ENCODE data around the gene HDHD2. TPM values are rescaled to one million over a fixed set of nuclear protein-coding genes. Genes with fewer than 3 reads are reported as not detected.
A peak's percentile ranks its signal among the peaks of the same experiment; 100 is the strongest.

The HDHD2 gene
- polyA plus RNA-seq, 1 experiment: 10.4 TPM

- ChIA-PET POLR2A (no interaction called here), CTCF (no interaction called here)
- Histone ChIP-seq H3K4me3 (ENCODE audit: low read depth, low read length) (no peak overlapping the region), H3K36me3 (ENCODE audit: control insufficient read depth, insufficient read depth, low read length) (no peaks in the 10 kb centered on the region), H3K27me3 (ENCODE audit: control insufficient read depth, insufficient read depth, low read length) (peaks cover 1% of the 10 kb centered on the region; the same call in 1 of the 2 replicates)
- DNase-seq (ENCODE audit: low read depth): no peak
- no peak for TF ChIP-seq CTCF (IDR thresholded peaks at IDR 0.05; ENCODE audit: insufficient read depth, low read depth, low read length)
Observed at GRCh38 chr18:47180765-47181164, 30.5 kb upstream of the HDHD2 start.

- TF ChIP-seq CTCF (IDR thresholded peaks at IDR 0.05; ENCODE audit: insufficient read depth, low read depth, low read length): no peak
- Histone ChIP-seq H3K27me3 (ENCODE audit: control insufficient read depth, insufficient read depth, low read length) (peaks cover 1% of the 10 kb centered on the region; the same call in 1 of the 2 replicates), H3K36me3 (ENCODE audit: control insufficient read depth, insufficient read depth, low read length) (no peaks in the 10 kb centered on the region), H3K4me3 (ENCODE audit: low read depth, low read length) (no peak overlapping the region)
- no peak for DNase-seq (ENCODE audit: low read depth)
- ChIA-PET CTCF (interaction anchor here (1.3 kb wide), 1 partner anchor 80 kb away, joined by 4 read pairs; no protein-coding TSS in a partner anchor), POLR2A (no interaction called here)
Observed at GRCh38 chr18:47179520-47179919, 29.2 kb upstream of the HDHD2 start.

- Histone ChIP-seq H3K36me3 (ENCODE audit: control insufficient read depth, insufficient read depth, low read length) (no peaks in the 10 kb centered on the region), H3K27me3 (ENCODE audit: control insufficient read depth, insufficient read depth, low read length) (peaks cover 1% of the 10 kb centered on the region; the same call in 1 of the 2 replicates), H3K4me3 (ENCODE audit: low read depth, low read length) (peak within 1 kb of the TSS; percentile 95)
- peak; percentile 21; the same call in 1 of the 2 replicates for TF ChIP-seq CTCF (IDR thresholded peaks at IDR 0.05; ENCODE audit: insufficient read depth, low read depth, low read length)
- ChIA-PET POLR2A (no interaction called here), CTCF (no interaction called here)
- peak; percentile 49 for DNase-seq (ENCODE audit: low read depth)
Observed at GRCh38 chr18:47175898-47176575, 25.7 kb upstream of the HDHD2 start, which contains the start of gene IER3IP1. IER3IP1 (minus strand) TSS chr18:47176364; CDS start chr18:47176277, 87 bp downstream.

GRCh38 chr18:47175283-47175897, 25.1 kb upstream of the HDHD2 start:
- no peak for TF ChIP-seq CTCF (IDR thresholded peaks at IDR 0.05; ENCODE audit: insufficient read depth, low read depth, low read length)
- ChIA-PET POLR2A (no interaction called here), CTCF (interaction anchor here (0.8 to 1.2 kb wide), 2 partner anchors 25 to 63 kb away, joined by 3 read pairs; partner anchors contain the start of gene HDHD2)
- DNase-seq (ENCODE audit: low read depth): no peak
- Histone ChIP-seq H3K36me3 (ENCODE audit: control insufficient read depth, insufficient read depth, low read length) (no peaks in the 10 kb centered on the region), H3K4me3 (ENCODE audit: low read depth, low read length) (peak overlapping the region; percentile 95), H3K27me3 (ENCODE audit: control insufficient read depth, insufficient read depth, low read length) (peaks cover 1% of the 10 kb centered on the region; the same call in 1 of the 2 replicates)

- peak overlapping the region; percentile 95 for H3K4me3 ChIP-seq (ENCODE audit: low read depth, low read length)
- DNase-seq (ENCODE audit: low read depth): no peak
- TF ChIP-seq CTCF (IDR thresholded peaks at IDR 0.05; ENCODE audit: insufficient read depth, low read depth, low read length): no peak
- H3K27me3 ChIP-seq (ENCODE audit: control insufficient read depth, insufficient read depth, low read length): no peaks in the 10 kb centered on the region; the same call in 1 of the 2 replicates
- POLR2A ChIA-PET: no interaction called here
- CTCF ChIA-PET: interaction anchor here (0.8 to 1.2 kb wide), 2 partner anchors 24 to 62 kb away, joined by 3 read pairs; partner anchors contain the start of gene HDHD2
- no peaks in the 10 kb centered on the region for H3K36me3 ChIP-seq (ENCODE audit: control insufficient read depth, insufficient read depth, low read length)
Observed at GRCh38 chr18:47174545-47175116, 24.3 kb upstream of the HDHD2 start.

Measured in BJ (cell line).